A673 (cell line): ENCODE data around the gene NAA10. TPM values are rescaled to one million over a fixed set of nuclear protein-coding genes. Genes with fewer than 3 reads are reported as not detected.

ENCODE experiments used
- BruUV-seq: library from RNA; stranded (reverse); fragments of 400-500 nt; replicated peaks from 2 replicates; lab custom pipeline; 2021; lab: Mats Ljungman, UMichigan
- CTCF ChIA-PET: fragments of 300-600 bp; sonication (Branson Sonifier 250); formaldehyde crosslinking; loops from one replicate; lab custom pipeline; 2022; ENCODE audit warnings: antibody characterized with exemption; lab: Charles Lee
- POLR2A ChIA-PET: fragments of 300-600 bp; sonication (Branson Sonifier 250); formaldehyde crosslinking; loops from one replicate; lab custom pipeline; 2022; ENCODE audit warnings: antibody characterized with exemption; ENCODE audit not compliant: low non-redundant PET; lab: Charles Lee
- DNase-seq: peaks from one replicate; pipeline ENCODE4 v3.0.0-alpha.2; 2015; ENCODE audit warnings: low spot score
- H3K27ac ChIP-seq: fragments of 200-600 bp; sonication (generic); 2 replicates; pipeline ENCODE4 v1.5.1; 2016; ENCODE audit warnings: mixed run types, low read depth, mild to moderate bottlenecking, mixed read lengths, antibody characterized with exemption, low read length; ENCODE audit not compliant: poor library complexity, severe bottlenecking
- H3K27me3 ChIP-seq: fragments of 200-600 bp; sonication (generic); replicated peaks from 2 replicates; pipeline ENCODE4 v1.6.1; 2017; ENCODE audit warnings: mixed run types, low read depth, mild to moderate bottlenecking, mixed read lengths, antibody characterized with exemption, low read length; ENCODE audit not compliant: insufficient read depth, poor library complexity
- H3K36me3 ChIP-seq: fragments of 200-600 bp; sonication (generic); 2 replicates; pipeline ENCODE4 v1.6.1; 2016; ENCODE audit warnings: mixed run types, mild to moderate bottlenecking, mixed read lengths, antibody characterized with exemption, low read length; ENCODE audit not compliant: insufficient read depth, poor library complexity, severe bottlenecking
- H3K4me1 ChIP-seq: fragments of 200-600 bp; sonication (generic); 2 replicates; pipeline ENCODE4 v1.6.1; 2017; ENCODE audit warnings: mixed run types, mild to moderate bottlenecking, mixed read lengths, antibody characterized with exemption, low read length; ENCODE audit not compliant: insufficient read depth, poor library complexity, severe bottlenecking
- H3K4me3 ChIP-seq: fragments of 200-600 bp; sonication (generic); 2 replicates; pipeline ENCODE4 v1.5.1; 2016; ENCODE audit warnings: low read depth, mixed run types, mild to moderate bottlenecking, mixed read lengths, low read length; ENCODE audit not compliant: poor library complexity, severe bottlenecking
- H3K9me3 ChIP-seq: fragments of 200-600 bp; sonication (generic); 2 replicates; pipeline ENCODE4 v1.6.1; 2016; ENCODE audit warnings: mixed run types, low read depth, mild to moderate bottlenecking, mixed read lengths, antibody characterized with exemption, low read length; ENCODE audit not compliant: poor library complexity, severe bottlenecking
- EZH2 ChIP-seq: fragments of 200-600 bp; sonication (generic); IDR thresholded peaks from 2 replicates; pipeline ENCODE4 v1.6.1; 2017; ENCODE audit warnings: borderline replicate concordance, low read depth, mild to moderate bottlenecking, mixed read lengths, antibody characterized with exemption, low read length; ENCODE audit not compliant: poor library complexity, severe bottlenecking
- intact Hi-C: fragments of 100-400 bp; cut with micrococcal nuclease; formaldehyde crosslinking; loops from one replicate; pipeline ENCODE4 v1.10.0; 2022; ENCODE audit not compliant: unreplicated experiment
- total RNA-seq: library from RNA; stranded (reverse); gene quantifications from 2 replicates; pipeline ENCODE4 v1.2.3, GENCODE V29; 2021
- TF ChIP-seq, protein P1 (sequence below): fragments of 300-800, 200-600 bp; sonication (generic); conservative IDR thresholded peaks from 2 replicates; pipeline ENCODE4 v1.5.1; 2017; ENCODE audit warnings: low read depth, mild to moderate bottlenecking, antibody characterized with exemption, low read length, moderate library complexity, mixed read lengths

The NAA10 gene
- total RNA-seq, 1 experiment from 2014 or later, result 140 TPM

DNA sequence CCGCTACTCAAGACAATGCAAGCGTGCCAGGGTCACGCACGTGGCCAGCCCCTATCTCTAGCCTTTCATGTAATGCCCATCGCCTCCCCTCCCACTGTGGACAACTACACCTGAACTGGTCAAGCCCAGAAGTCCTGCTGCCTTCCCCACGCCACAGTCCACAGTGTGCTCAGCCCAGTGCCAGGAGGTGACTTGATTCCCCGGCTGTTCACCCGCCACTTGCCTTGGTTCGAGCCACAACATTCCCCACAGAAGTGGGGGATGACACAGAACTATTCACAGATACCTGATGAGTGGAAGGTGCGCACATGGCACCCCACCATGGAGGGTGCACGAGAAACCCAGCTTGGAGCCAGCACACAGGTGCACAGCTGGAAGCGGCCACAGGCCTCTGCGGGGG lies 15.6 kb downstream of the NAA10 start:
- TF ChIP-seq EZH2, result no peak
- TF ChIP-seq, protein P1, sequence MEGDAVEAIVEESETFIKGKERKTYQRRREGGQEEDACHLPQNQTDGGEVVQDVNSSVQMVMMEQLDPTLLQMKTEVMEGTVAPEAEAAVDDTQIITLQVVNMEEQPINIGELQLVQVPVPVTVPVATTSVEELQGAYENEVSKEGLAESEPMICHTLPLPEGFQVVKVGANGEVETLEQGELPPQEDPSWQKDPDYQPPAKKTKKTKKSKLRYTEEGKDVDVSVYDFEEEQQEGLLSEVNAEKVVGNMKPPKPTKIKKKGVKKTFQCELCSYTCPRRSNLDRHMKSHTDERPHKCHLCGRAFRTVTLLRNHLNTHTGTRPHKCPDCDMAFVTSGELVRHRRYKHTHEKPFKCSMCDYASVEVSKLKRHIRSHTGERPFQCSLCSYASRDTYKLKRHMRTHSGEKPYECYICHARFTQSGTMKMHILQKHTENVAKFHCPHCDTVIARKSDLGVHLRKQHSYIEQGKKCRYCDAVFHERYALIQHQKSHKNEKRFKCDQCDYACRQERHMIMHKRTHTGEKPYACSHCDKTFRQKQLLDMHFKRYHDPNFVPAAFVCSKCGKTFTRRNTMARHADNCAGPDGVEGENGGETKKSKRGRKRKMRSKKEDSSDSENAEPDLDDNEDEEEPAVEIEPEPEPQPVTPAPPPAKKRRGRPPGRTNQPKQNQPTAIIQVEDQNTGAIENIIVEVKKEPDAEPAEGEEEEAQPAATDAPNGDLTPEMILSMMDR, result no peak
- Histone ChIP-seq H3K27ac (no peak overlapping the region), H3K9me3 (no peaks in the 10 kb centered on the region), H3K4me3 (no peak overlapping the region), H3K4me1 (peaks cover under 1% of the 10 kb centered on the region), H3K27me3 (no peaks in the 10 kb centered on the region), H3K36me3 (no peaks in the 10 kb centered on the region)
- CTCF ChIA-PET, result no interaction called here
- no peak for DNase-seq
- BruUV-seq, result no TSS peak
- intact Hi-C loops, result no loop called here
- POLR2A ChIA-PET, result no interaction called here

GRCh38 chrX:153917869-153918268 lies 17.0 kb downstream of the NAA10 start:
- intact Hi-C loops, result no loop called here
- POLR2A ChIA-PET, result no interaction called here
- no peaks in the 10 kb centered on the region for H3K27me3 ChIP-seq
- H3K27ac ChIP-seq, result no peak overlapping the region
- BruUV-seq, result no TSS peak
- H3K36me3 ChIP-seq, result no peaks in the 10 kb centered on the region
- TF ChIP-seq, protein P1, result no peak
- DNase-seq, result no peak
- H3K4me1 ChIP-seq, result no peaks in the 10 kb centered on the region
- no peaks in the 10 kb centered on the region for H3K9me3 ChIP-seq
- CTCF ChIA-PET, result no interaction called here
- no peak overlapping the region for H3K4me3 ChIP-seq

DNA sequence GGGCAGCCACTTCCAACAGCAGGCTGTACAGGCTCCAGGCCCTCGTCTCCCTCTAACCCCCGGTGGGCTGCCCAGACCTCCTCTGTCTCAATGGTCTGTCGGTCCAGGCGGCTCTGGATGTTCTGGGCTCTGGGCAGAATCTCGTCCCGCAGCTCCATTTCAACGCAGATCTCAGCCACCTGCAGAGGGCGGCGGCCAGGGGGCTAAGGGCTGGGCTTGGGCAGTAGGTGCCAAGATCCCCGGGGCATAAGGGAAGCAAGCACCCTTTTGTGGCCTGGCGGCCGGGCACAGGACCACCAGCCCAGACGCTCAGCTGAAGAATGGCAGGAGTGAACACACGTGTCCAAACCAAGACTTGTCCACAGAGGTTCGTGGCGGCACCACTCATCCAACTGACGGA lies 21.1 kb downstream of the NAA10 start:
- DNase-seq, result no peak
- Histone ChIP-seq H3K4me3 (no peak overlapping the region), H3K27ac (no peak overlapping the region), H3K27me3 (no peaks in the 10 kb centered on the region), H3K4me1 (no peaks in the 10 kb centered on the region), H3K9me3 (no peaks in the 10 kb centered on the region), H3K36me3 (no peaks in the 10 kb centered on the region)
- ChIA-PET CTCF (no interaction called here), POLR2A (no interaction called here)
- no TSS peak for BruUV-seq
- no peak for TF ChIP-seq EZH2
- TF ChIP-seq, protein P1, result no peak
- intact Hi-C loops, result no loop called here
